RWPE2 (cell line): ENCODE results near the gene PTPN9.

Source experiments
- ATAC-seq: fragments of 200-7000 bp; cut with Tn5 transposase; 3 replicates; pipeline ENCODE4 v1.9.1; 2021; ENCODE audit warnings: low read depth
- DNase-seq: peaks from one replicate; pipeline ENCODE4 v3.0.0-alpha.2; 2020; ENCODE audit warnings: low spot score
- H3K27ac ChIP-seq: fragments of 450-650 bp; 2 replicates; pipeline ENCODE4 v1.5.1; 2017; ENCODE audit warnings: mild to moderate bottlenecking; ENCODE audit not compliant: poor library complexity, severe bottlenecking
- H3K27me3 ChIP-seq: fragments of 250-450 bp; sonication (Bioruptor Pico); 2 replicates; pipeline ENCODE4 v1.5.1; 2021; ENCODE audit warnings: mild to moderate bottlenecking, moderate library complexity; ENCODE audit not compliant: insufficient read depth, poor library complexity, severe bottlenecking
- H3K36me3 ChIP-seq: fragments of 250-450 bp; sonication (Bioruptor Pico); 2 replicates; pipeline ENCODE4 v1.5.1; 2020; ENCODE audit warnings: low read depth, mild to moderate bottlenecking, moderate library complexity
- H3K4me1 ChIP-seq: fragments of 250-450 bp; sonication (Bioruptor Pico); 2 replicates; pipeline ENCODE4 v1.5.1; 2021; ENCODE audit warnings: mild to moderate bottlenecking, moderate library complexity; ENCODE audit not compliant: insufficient read depth, poor library complexity, severe bottlenecking
- H3K4me3 ChIP-seq: fragments of 250-450 bp; sonication (Bioruptor Pico); 2 replicates; pipeline ENCODE4 v1.5.1; 2021; ENCODE audit warnings: mild to moderate bottlenecking, moderate library complexity; ENCODE audit not compliant: severe bottlenecking
- H3K9me3 ChIP-seq: fragments of 250-450 bp; sonication (Bioruptor Pico); 2 replicates; pipeline ENCODE4 v1.5.1; 2021; ENCODE audit warnings: mild to moderate bottlenecking, moderate library complexity; ENCODE audit not compliant: severe bottlenecking
- CTCF ChIP-seq: fragments of 450-650 bp; IDR thresholded peaks from one replicate; pipeline ENCODE4 v1.5.1; 2017; ENCODE audit warnings: mild to moderate bottlenecking, moderate library complexity; ENCODE audit not compliant: poor library complexity, severe bottlenecking

Gene PTPN9

GRCh38 chr15:75620058-75620820 lies 41.1 kb upstream of the PTPN9 start:
- no peaks in the 10 kb centered on the region for H3K9me3 ChIP-seq
- H3K27me3 ChIP-seq = no peaks in the 10 kb centered on the region
- ATAC-seq (peak; percentile 24), DNase-seq (no peak)
- peak overlapping the region; percentile 67 for H3K27ac ChIP-seq
- no peak overlapping the region for H3K4me3 ChIP-seq
- peaks cover 52% of the 10 kb centered on the region for H3K36me3 ChIP-seq
- peaks cover 18% of the 10 kb centered on the region for H3K4me1 ChIP-seq
- no peak for TF ChIP-seq CTCF

- ATAC-seq (no peak), DNase-seq (no peak)
- H3K27ac ChIP-seq = no peak overlapping the region
- no peaks in the 10 kb centered on the region for H3K27me3 ChIP-seq
- H3K4me3 ChIP-seq = no peak overlapping the region
- H3K9me3 ChIP-seq = no peaks in the 10 kb centered on the region
- peaks cover 87% of the 10 kb centered on the region for H3K36me3 ChIP-seq
- no peak for TF ChIP-seq CTCF
- peaks cover 18% of the 10 kb centered on the region for H3K4me1 ChIP-seq
Observed at GRCh38 chr15:75616766-75617165, 37.7 kb upstream of the PTPN9 start.

GRCh38 chr15:75606711-75607699 lies 27.9 kb upstream of the PTPN9 start:
- peaks cover 74% of the 10 kb centered on the region for H3K36me3 ChIP-seq

GRCh38 chr15:75606026-75606425 lies 26.9 kb upstream of the PTPN9 start:
- Histone ChIP-seq H3K4me1 (no peaks in the 10 kb centered on the region), H3K27ac (no peak overlapping the region), H3K9me3 (no peaks in the 10 kb centered on the region), H3K4me3 (no peak overlapping the region), H3K27me3 (no peaks in the 10 kb centered on the region), H3K36me3 (peaks cover 75% of the 10 kb centered on the region)
- TF ChIP-seq CTCF = no peak
- DNase-seq (no peak), ATAC-seq (no peak)

More at GRCh38 chr15:75606711-75607699, 27.9 kb upstream of the PTPN9 start:
- DNase-seq (no peak), ATAC-seq (peak; percentile 21; the same call in 1 of the 3 replicates)
- Histone ChIP-seq H3K9me3 (no peaks in the 10 kb centered on the region), H3K4me1 (no peaks in the 10 kb centered on the region), H3K27ac (no peak overlapping the region), H3K4me3 (no peak overlapping the region), H3K27me3 (no peaks in the 10 kb centered on the region)
- no peak for TF ChIP-seq CTCF
